Activated effector memory CD4-positive, alpha-beta T cell treated with Interleukin-2 at 50 U/mL for 16 hours (primary cell): Measurements from ENCODE around the gene GTF3A.
A peak's percentile ranks its signal among the peaks of the same experiment; 100 is the strongest.
"Not testable (repeated sequence)": the region's sequence is repeated elsewhere in the genome, so short reads cannot be mapped to it uniquely, and the experiment has no call there.

ENCODE experiments used
- DNase-seq: peaks from one replicate; pipeline ENCODE4 v3.0.0-alpha.2; 2020

GTF3A gene

GRCh38 chr13:27424246-27425157, at the start of gene GTF3A:
Gene GTF3A (plus strand): TSS chr13:27424619.
- peak; percentile 85 for DNase-seq

GRCh38 chr13:27374650-27375049, 49.8 kb upstream of the GTF3A start:
- DNase-seq: peak; percentile 29

- peak; percentile 19 for DNase-seq
These were observed 48.6 kb upstream of the GTF3A start for GRCh38 chr13:27375686-27376326.

- no peak for DNase-seq
These were observed 45.3 kb upstream of the GTF3A start for GRCh38 chr13:27379126-27379525.

GRCh38 chr13:27379694-27380641, 44.5 kb upstream of the GTF3A start:
- DNase-seq: peak; percentile 26

GRCh38 chr13:27381601-27382000, 42.8 kb upstream of the GTF3A start:
- DNase-seq: no peak

GRCh38 chr13:27383104-27383921, 41.1 kb upstream of the GTF3A start:
- no peak for DNase-seq

GRCh38 chr13:27384285-27384684, 40.1 kb upstream of the GTF3A start:
- DNase-seq: no peak

- DNase-seq: no peak
These were observed 36.2 kb upstream of the GTF3A start for GRCh38 chr13:27388241-27388640.

GRCh38 chr13:27389891-27390290, 34.5 kb upstream of the GTF3A start:
- no peak for DNase-seq

GRCh38 chr13:27391471-27391870, 32.9 kb upstream of the GTF3A start:
- no peak for DNase-seq

- DNase-seq: no peak
These were observed 31.3 kb upstream of the GTF3A start for GRCh38 chr13:27393101-27393500.

GRCh38 chr13:27395007-27395510, 29.4 kb upstream of the GTF3A start:
- DNase-seq: no peak

- DNase-seq: no peak
These were observed 28.1 kb upstream of the GTF3A start for GRCh38 chr13:27396252-27396846.

GRCh38 chr13:27398360-27398759, 26.1 kb upstream of the GTF3A start:
- no peak for DNase-seq

- not testable (repeated sequence) for DNase-seq
These were observed 24.0 kb upstream of the GTF3A start for GRCh38 chr13:27400405-27400804.

GRCh38 chr13:27401210-27401609, 23.2 kb upstream of the GTF3A start:
- no peak for DNase-seq

GRCh38 chr13:27403203-27403678, 21.2 kb upstream of the GTF3A start:
- no peak for DNase-seq

- no peak for DNase-seq
These were observed 20.6 kb upstream of the GTF3A start for GRCh38 chr13:27403727-27404385.

- DNase-seq: no peak
These were observed 19.7 kb upstream of the GTF3A start for GRCh38 chr13:27404680-27405079.
